Measurements from ENCODE around the gene MUC5AC. TPM values are rescaled to one million over a fixed set of nuclear protein-coding genes. Genes with fewer than 3 reads are reported as not detected.
"Not testable (repeated sequence)": the region's sequence is repeated elsewhere in the genome, so short reads cannot be mapped to it uniquely, and the experiment has no call there.

MUC5AC gene
- total RNA-seq, 2 donors from 2014 or later, result not detected

DNA sequence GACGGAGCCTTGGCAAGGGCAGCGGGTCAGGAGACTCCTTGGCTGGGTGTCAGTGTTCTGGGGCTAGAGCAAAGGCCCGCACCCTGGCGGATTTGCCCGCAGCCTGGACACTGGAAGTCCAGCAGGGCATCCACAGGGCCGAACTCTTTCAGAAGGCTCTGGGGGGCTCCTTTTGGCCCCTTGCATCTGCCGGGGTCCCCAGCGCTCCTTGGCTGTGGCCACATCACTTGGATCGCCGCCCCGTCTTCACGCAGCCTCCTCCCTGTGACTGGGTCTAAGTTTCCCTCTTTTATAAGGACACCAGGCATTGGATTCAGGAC is 20.0 kb downstream of the MUC5AC start:
- ATAC-seq (no peak), DNase-seq (peak in 1 of 3 donors; percentile 3)
- no peaks in the 10 kb centered on the region for H3K27me3 Mint-ChIP-seq
- no peak overlapping the region for H3K27ac Mint-ChIP-seq
- no peaks in the 10 kb centered on the region for H3K36me3 Mint-ChIP-seq (ENCODE audit: low read depth)
- H3K4me1 Mint-ChIP-seq, result no peaks in the 10 kb centered on the region
- no peaks in the 10 kb centered on the region for H3K9me3 ChIP-seq (ENCODE audit: control insufficient read depth, low read length, poor library complexity, severe bottlenecking)
- H3K4me3 Mint-ChIP-seq, result no peak overlapping the region

DNA sequence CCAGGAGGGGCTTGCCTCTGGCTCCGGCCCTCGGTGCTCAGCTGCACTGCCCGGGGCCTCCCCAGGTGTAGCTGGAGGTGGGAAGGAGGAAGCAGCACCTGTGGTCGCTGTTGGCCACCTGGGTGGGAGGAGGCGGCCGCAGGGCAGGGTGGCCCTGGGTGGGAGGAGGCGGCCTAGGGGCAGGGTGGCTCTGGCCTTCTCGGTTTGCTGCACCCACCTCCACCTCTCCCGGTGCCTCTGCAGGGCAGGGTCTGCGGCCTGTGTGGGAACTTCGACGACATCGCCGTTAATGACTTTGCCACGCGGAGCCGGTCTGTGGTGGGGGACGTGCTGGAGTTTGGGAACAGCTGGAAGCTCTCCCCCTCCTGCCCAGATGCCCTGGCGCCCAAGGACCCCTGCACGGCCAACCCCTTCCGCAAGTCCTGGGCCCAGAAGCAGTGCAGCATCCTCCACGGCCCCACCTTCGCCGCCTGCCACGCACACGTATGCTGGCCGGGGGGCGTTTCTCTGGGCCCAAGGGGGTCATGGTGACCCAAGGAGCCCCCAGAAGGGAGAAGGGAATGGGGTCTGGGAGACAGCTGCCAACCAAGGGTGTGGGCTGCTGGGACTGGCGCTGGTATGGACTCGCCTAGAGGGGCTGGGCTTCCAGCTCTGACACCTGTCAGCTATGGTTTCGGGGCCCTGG is 20.6 kb downstream of the MUC5AC start:
- no peak overlapping the region for H3K27ac Mint-ChIP-seq
- peak in 1 of 3 donors; percentile 4 for DNase-seq
- H3K27me3 Mint-ChIP-seq, result no peaks in the 10 kb centered on the region
- no peaks in the 10 kb centered on the region for H3K36me3 Mint-ChIP-seq (ENCODE audit: low read depth)
- H3K4me1 Mint-ChIP-seq, result no peaks in the 10 kb centered on the region
- H3K9me3 ChIP-seq (ENCODE audit: control insufficient read depth, low read length, poor library complexity, severe bottlenecking), result no peaks in the 10 kb centered on the region
- no peak overlapping the region for H3K4me3 Mint-ChIP-seq
- ATAC-seq, result no peak

DNA sequence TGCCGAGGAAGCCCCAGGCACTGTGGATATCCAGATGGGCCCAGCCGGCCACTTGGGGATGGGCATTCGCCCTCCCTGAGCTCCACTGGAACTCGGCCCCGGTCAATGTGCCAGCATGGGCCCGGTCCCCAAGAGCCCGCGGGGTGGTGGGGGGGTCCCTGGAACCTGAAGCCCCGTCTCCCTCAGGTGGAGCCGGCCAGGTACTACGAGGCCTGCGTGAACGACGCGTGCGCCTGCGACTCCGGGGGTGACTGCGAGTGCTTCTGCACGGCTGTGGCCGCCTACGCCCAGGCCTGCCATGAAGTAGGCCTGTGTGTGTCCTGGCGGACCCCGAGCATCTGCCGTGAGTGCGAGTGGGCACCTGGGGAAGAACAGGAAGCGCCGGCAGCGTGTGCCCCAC is 21.2 kb downstream of the MUC5AC start:
- no peaks in the 10 kb centered on the region for H3K4me1 Mint-ChIP-seq
- peak in 1 of 3 donors; percentile 4 for DNase-seq
- no peaks in the 10 kb centered on the region for H3K27me3 Mint-ChIP-seq
- H3K9me3 ChIP-seq (ENCODE audit: control insufficient read depth, low read length, poor library complexity, severe bottlenecking), result no peaks in the 10 kb centered on the region
- no peak overlapping the region for H3K4me3 Mint-ChIP-seq
- H3K36me3 Mint-ChIP-seq (ENCODE audit: low read depth), result no peaks in the 10 kb centered on the region
- no peak overlapping the region for H3K27ac Mint-ChIP-seq
- ATAC-seq, result no peak

DNA sequence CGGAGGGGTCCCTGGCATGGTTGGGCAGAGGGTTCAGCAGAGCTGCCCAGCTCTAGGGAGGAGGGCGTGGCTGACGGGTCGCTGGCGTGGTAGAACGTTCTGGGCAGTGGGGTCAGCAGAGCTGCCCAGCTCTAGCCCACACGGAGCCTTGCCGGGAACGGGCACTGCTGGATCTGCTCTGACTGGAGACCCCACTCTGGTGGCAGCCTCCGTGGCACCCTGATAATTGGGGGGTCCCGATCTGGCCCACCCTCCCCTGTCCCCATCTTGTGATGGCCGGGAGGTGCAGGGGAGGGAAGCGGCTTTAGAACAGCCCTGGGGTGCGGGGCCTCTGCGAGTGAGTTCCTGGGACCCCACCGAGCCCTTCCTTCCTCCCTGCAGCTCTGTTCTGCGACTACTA is 21.9 kb downstream of the MUC5AC start:
- ATAC-seq, result no peak
- peak in 1 of 3 donors; percentile 5 for DNase-seq
- H3K27me3 Mint-ChIP-seq, result no peaks in the 10 kb centered on the region
- H3K36me3 Mint-ChIP-seq (ENCODE audit: low read depth), result no peaks in the 10 kb centered on the region
- no peak overlapping the region for H3K4me3 Mint-ChIP-seq
- no peaks in the 10 kb centered on the region for H3K9me3 ChIP-seq (ENCODE audit: control insufficient read depth, low read length, poor library complexity, severe bottlenecking)
- no peaks in the 10 kb centered on the region for H3K4me1 Mint-ChIP-seq
- no peak overlapping the region for H3K27ac Mint-ChIP-seq

DNA sequence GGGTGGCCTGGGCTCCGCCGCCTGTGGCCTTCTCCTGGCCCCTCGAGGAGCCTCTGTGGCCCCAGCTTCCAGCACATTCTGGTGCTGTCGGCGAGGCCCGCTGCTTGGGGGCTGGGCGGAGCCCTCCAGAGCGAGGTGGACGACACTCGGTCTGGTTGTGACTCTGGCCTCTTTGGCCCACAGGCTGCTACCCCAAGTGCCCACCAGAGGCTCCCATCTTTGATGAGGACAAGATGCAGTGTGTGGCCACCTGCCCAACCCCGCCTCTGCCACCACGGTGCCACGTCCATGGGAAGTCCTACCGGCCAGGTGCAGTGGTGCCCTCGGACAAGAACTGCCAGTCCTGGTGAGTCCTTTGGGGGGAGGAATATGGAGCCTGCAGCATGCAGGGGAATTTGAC is 22.4 kb downstream of the MUC5AC start:
- no peaks in the 10 kb centered on the region for H3K4me1 Mint-ChIP-seq
- peak in 1 of 3 donors; percentile 6 for DNase-seq
- no peak for ATAC-seq
- no peaks in the 10 kb centered on the region for H3K9me3 ChIP-seq (ENCODE audit: control insufficient read depth, low read length, poor library complexity, severe bottlenecking)
- no peaks in the 10 kb centered on the region for H3K36me3 Mint-ChIP-seq (ENCODE audit: low read depth)
- H3K27me3 Mint-ChIP-seq, result no peaks in the 10 kb centered on the region
- H3K4me3 Mint-ChIP-seq, result no peak overlapping the region
- no peak overlapping the region for H3K27ac Mint-ChIP-seq

DNA sequence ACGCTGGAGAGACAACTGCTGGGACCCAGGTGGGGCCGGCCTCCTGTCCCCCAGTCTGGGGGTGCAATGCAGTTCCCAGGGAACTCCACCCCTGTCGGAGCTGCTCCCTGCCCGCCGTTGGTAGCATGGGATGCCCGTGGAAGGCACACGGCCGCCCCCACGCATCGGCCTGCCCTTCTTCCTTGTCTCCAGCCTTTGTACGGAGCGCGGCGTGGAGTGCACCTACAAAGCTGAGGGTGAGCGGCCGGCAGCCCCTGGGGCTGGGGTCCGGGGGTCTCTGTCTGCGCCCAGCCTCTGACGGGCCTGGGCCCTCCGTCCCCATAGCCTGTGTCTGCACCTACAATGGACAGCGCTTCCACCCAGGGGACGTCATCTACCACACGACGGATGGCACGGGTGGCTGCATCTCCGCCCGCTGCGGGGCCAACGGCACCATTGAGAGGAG is 23.2 kb downstream of the MUC5AC start:
- H3K9me3 ChIP-seq (ENCODE audit: control insufficient read depth, low read length, poor library complexity, severe bottlenecking), result no peaks in the 10 kb centered on the region
- no peaks in the 10 kb centered on the region for H3K27me3 Mint-ChIP-seq
- H3K4me1 Mint-ChIP-seq, result no peaks in the 10 kb centered on the region
- peak in 1 of 3 donors; percentile 5 for DNase-seq
- no peak overlapping the region for H3K4me3 Mint-ChIP-seq
- H3K27ac Mint-ChIP-seq, result no peak overlapping the region
- ATAC-seq, result no peak
- H3K36me3 Mint-ChIP-seq (ENCODE audit: low read depth), result no peaks in the 10 kb centered on the region

DNA sequence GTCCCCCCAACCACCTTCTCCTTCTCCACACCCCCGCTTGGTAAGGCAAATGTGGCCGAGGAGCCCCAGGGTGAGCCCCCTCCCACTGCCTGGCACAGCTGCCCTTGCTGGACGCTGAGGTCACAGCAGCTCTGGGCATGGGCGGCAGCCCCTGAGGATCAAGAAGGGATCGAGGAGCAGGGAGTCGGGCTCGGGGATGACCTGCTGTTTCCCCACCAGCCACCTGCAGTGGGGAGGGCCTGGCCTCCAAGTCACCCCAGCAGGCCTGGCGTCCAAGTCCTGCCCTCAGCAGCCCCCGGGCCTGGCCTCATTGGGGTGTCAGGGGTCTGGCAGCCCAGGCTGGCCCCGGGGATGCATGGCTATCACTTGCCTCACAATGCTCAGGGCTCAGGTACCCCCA is 23.7 kb downstream of the MUC5AC start:
- Mint-ChIP-seq H3K4me1 (no peaks in the 10 kb centered on the region), H3K36me3 (ENCODE audit: low read depth) (no peaks in the 10 kb centered on the region), H3K4me3 (no peak overlapping the region), H3K27me3 (no peaks in the 10 kb centered on the region), H3K27ac (no peak overlapping the region)
- no peak for ATAC-seq
- no peaks in the 10 kb centered on the region for H3K9me3 ChIP-seq (ENCODE audit: control insufficient read depth, low read length, poor library complexity, severe bottlenecking)
- DNase-seq, result peak in 1 of 3 donors; percentile 4

DNA sequence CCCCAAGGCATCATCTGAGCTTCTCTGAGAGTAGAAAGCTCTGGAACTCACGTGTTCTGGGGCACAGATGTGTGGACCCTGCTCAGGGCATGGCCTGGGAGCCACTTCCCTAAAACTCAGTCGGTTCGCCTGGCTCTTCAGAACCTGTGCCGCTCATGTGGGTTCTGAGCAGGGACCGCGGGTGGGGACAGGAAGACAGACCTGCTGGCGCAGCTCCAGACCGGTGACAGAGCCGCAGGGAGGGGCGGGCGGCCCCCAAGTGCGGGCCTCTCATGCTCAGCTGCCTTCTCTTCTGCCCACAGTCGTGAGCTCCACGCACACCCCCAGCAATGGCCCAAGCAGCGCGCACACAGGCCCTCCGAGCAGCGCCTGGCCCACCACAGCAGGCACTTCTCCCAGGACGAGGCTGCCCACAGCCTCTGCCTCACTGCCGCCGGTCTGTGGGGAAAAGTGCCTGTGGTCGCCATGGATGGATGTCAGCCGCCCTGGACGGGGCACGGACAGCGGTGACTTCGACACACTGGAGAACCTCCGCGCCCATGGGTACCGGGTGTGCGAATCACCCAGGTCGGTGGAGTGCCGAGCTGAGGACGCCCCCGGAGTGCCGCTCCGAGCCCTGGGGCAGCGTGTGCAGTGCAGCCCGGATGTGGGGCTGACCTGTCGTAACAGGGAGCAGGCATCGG is 24.2 kb downstream of the MUC5AC start:
- Mint-ChIP-seq H3K27ac (no peak overlapping the region), H3K36me3 (ENCODE audit: low read depth) (no peaks in the 10 kb centered on the region), H3K4me1 (no peaks in the 10 kb centered on the region), H3K27me3 (no peaks in the 10 kb centered on the region), H3K4me3 (no peak overlapping the region)
- ATAC-seq (no peak), DNase-seq (peak in 1 of 3 donors; percentile 5)
- no peaks in the 10 kb centered on the region for H3K9me3 ChIP-seq (ENCODE audit: control insufficient read depth, low read length, poor library complexity, severe bottlenecking)

DNA sequence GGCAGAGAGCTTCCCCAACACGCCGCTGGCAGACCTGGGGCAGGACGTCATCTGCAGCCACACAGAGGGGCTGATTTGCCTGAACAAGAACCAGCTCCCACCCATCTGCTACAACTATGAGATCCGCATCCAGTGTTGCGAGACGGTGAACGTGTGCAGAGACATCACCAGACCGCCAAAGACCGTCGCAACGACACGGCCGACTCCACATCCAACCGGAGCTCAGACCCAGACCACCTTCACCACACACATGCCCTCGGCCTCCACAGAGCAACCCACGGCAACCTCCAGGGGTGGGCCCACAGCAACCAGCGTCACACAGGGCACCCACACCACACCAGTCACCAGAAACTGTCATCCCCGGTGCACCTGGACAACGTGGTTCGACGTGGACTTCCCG is 26.4 kb downstream of the MUC5AC start:
- H3K27ac Mint-ChIP-seq; H3K9me3 ChIP-seq (ENCODE audit: control insufficient read depth, low read length, poor library complexity, severe bottlenecking); H3K4me3 Mint-ChIP-seq; DNase-seq; ATAC-seq; H3K36me3 Mint-ChIP-seq (ENCODE audit: low read depth); H3K4me1 Mint-ChIP-seq; H3K27me3 Mint-ChIP-seq: not testable (repeated sequence)

DNA sequence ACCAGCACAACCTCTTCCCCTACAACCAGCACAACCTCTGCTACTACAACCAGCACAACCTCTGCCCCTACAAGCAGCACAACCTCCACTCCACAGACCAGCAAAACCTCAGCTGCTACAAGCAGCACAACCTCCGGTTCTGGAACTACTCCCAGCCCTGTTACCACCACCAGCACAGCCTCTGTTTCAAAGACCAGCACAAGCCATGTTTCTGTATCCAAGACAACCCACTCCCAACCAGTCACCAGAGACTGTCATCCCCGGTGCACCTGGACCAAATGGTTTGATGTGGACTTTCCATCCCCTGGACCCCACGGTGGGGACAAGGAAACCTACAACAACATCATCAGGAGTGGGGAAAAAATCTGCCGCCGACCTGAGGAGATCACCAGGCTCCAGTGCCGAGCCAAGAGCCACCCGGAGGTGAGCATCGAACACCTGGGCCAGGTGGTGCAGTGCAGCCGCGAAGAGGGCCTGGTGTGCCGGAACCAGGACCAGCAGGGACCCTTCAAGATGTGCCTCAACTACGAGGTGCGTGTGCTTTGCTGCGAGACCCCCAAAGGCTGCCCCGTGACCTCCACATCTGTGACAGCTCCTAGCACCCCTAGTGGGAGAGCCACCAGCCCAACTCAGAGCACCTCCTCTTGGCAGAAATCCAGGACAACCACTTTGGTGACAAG is 30.8 kb downstream of the MUC5AC start:
- not testable (repeated sequence) for H3K36me3 Mint-ChIP-seq (ENCODE audit: low read depth); H3K27ac Mint-ChIP-seq; H3K9me3 ChIP-seq (ENCODE audit: control insufficient read depth, low read length, poor library complexity, severe bottlenecking); ATAC-seq; H3K4me1 Mint-ChIP-seq; H3K27me3 Mint-ChIP-seq; H3K4me3 Mint-ChIP-seq; DNase-seq

DNA sequence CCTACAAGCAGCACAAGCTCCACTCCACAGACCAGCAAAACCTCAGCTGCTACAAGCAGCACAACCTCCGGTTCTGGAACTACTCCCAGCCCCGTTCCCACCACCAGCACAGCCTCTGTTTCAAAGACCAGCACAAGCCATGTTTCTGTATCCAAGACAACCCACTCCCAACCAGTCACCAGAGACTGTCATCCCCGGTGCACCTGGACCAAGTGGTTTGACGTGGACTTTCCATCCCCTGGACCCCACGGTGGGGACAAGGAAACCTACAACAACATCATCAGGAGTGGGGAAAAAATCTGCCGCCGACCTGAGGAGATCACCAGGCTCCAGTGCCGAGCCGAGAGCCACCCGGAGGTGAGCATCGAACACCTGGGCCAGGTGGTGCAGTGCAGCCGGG is 32.1 kb downstream of the MUC5AC start:
- H3K27ac Mint-ChIP-seq; H3K4me3 Mint-ChIP-seq; ATAC-seq; H3K36me3 Mint-ChIP-seq (ENCODE audit: low read depth); H3K9me3 ChIP-seq (ENCODE audit: control insufficient read depth, low read length, poor library complexity, severe bottlenecking); H3K4me1 Mint-ChIP-seq; H3K27me3 Mint-ChIP-seq: not testable (repeated sequence)
- DNase-seq, result peak in 1 of 3 donors; percentile 1

DNA sequence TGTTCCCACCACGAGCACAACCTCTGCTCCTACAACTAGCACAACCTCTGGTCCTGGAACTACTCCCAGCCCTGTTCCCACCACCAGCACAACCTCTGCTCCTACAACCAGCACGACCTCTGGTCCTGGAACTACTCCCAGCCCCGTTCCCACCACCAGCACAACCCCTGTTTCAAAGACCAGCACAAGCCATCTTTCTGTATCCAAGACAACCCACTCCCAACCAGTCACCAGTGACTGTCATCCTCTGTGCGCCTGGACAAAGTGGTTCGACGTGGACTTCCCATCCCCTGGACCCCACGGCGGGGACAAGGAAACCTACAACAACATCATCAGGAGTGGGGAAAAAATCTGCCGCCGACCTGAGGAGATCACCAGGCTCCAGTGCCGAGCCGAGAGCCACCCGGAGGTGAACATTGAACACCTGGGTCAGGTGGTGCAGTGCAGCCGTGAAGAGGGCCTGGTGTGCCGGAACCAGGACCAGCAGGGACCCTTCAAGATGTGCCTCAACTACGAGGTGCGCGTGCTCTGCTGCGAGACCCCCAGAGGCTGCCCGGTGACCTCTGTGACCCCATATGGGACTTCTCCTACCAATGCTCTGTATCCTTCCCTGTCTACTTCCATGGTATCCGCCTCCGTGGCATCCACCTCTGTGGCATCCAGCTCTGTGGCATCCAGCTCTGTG is 34.2 kb downstream of the MUC5AC start:
- H3K36me3 Mint-ChIP-seq (ENCODE audit: low read depth); H3K27ac Mint-ChIP-seq; H3K9me3 ChIP-seq (ENCODE audit: control insufficient read depth, low read length, poor library complexity, severe bottlenecking); H3K4me3 Mint-ChIP-seq; ATAC-seq; H3K4me1 Mint-ChIP-seq; H3K27me3 Mint-ChIP-seq: not testable (repeated sequence)
- DNase-seq, result peak in 1 of 3 donors; percentile 2

DNA sequence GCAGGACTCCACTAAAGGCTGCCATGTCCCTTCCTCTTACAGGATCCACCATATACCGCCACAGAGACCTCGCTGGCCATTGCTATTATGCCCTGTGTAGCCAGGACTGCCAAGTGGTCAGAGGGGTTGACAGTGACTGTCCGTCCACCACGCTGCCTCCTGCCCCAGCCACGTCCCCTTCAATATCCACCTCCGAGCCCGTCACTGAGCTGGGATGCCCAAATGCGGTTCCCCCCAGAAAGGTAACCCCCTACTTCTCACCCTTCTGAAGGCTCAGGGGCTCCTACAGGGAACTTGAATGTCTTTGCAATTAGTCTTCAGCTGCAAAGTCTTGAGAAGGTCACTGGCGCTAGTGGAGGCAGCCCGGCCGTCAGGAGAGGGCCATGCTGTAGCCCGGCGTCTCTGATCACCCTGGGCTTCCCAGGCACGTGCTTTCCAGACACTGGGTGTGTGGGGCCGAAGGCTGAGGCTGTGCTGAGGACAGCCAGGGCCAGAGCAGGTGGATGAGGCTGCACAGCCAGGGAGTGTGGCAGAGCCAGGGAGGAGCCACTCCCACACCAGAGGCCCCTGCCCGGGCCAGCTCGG is 35.1 kb downstream of the MUC5AC start:
- ATAC-seq, result no peak
- Mint-ChIP-seq H3K4me1 (no peaks in the 10 kb centered on the region), H3K27me3 (peaks cover 5% of the 10 kb centered on the region), H3K4me3 (no peak overlapping the region), H3K27ac (no peak overlapping the region), H3K36me3 (ENCODE audit: low read depth) (no peaks in the 10 kb centered on the region)
- no peaks in the 10 kb centered on the region for H3K9me3 ChIP-seq (ENCODE audit: control insufficient read depth, low read length, poor library complexity, severe bottlenecking)
- DNase-seq, result no peak
